ENCODE measurements around the gene LETM1. TPM values are rescaled to one million over a fixed set of nuclear protein-coding genes. Genes with fewer than 3 reads are reported as not detected.

LETM1 gene
- total and polyA plus RNA-seq, 2 of the 8 experiments (the other 6 are each of a cell fraction or from before 2014, with no cell fraction given) = 19.8 to 50.1 TPM

DNA sequence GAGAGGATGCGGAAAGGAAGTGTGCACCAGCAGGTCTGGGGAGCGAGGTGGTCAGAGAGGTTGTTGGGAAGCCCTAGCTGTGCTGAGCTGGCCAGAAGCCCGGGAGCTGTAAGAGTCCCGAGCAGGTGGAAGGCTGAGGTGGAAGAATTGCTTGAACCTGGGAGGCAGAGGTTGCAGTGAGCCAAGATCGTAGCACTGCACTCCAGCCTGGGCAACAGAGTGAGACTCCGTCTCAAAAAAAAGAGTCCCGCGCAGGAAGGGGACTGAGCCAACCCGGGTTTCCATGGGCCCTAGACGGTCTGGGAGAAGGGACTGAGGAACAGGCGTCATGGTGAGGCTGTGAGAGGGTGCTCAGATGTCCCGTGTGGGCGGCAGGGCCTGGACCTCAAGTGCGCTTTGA, 75.5 kb downstream of the LETM1 start:
- Histone ChIP-seq H3K79me2 (ENCODE audit: control insufficient read depth in 1 of 2, insufficient read depth in 2 of 2, low read length in 2 of 2) (no peaks in the 10 kb centered on the region), H3K27ac (ENCODE audit: low read depth, low read length) (no peak overlapping the region), H3K4me2 (ENCODE audit: insufficient read depth in 1 of 2, low read depth in 2 of 2, low read length in 2 of 2) (no peak overlapping the region), H3K9ac (replicated peaks in 1 of 4; ENCODE audit: extremely low read depth in 1 of 4, low read depth in 3 of 4, low read length in 3 of 4) (no peak overlapping the region), H3K23me2 (ENCODE audit: low read depth, low read length) (no peaks in the 10 kb centered on the region), H2BK15ac (ENCODE audit: low read length) (peak overlapping the region; percentile 92; the same call in 1 of the 2 replicates), H3K14ac (ENCODE audit: insufficient read length) (no peak overlapping the region), H3K4me1 (replicated peaks in 1 of 4; ENCODE audit: control insufficient read depth in 3 of 4, insufficient read depth in 4 of 4, low read length in 3 of 4) (peaks cover 0 to 27% (median 22%) of the 10 kb centered on the region in 4 experiments; a peak in 6 of 7 replicates), H3K18ac (ENCODE audit: extremely low read depth, low read length) (peak overlapping the region; percentile 78), H2BK120ac (replicated peaks; ENCODE audit: low read depth, low read length) (no peak overlapping the region), H2AFZ (ENCODE audit: low read length) (no peak overlapping the region), H3K4me3 (ENCODE audit: extremely low read depth in 1 of 4, insufficient read depth in 2 of 4, low read depth in 3 of 4, low read length in 4 of 4) (no peak overlapping the region), H3K79me1 (ENCODE audit: low read depth, low read length) (no peaks in the 10 kb centered on the region; the same call in 1 of the 2 replicates), H3K27me3 (replicated peaks in 1 of 4; ENCODE audit: control insufficient read depth in 3 of 4, extremely low read depth in 1 of 4, insufficient read depth in 3 of 4, low read length in 3 of 4) (peaks cover 0 to 2% (median 0%) of the 10 kb centered on the region in 4 experiments; a peak in 1 of 7 replicates), H3K4ac (replicated peaks; ENCODE audit: insufficient read length, low read depth, low read length) (peak overlapping the region; percentile 79), H2BK12ac (ENCODE audit: low read depth, low read length) (peak overlapping the region; percentile 93; the same call in 1 of the 2 replicates), H4K91ac (replicated peaks; ENCODE audit: insufficient read length, low read length) (no peak overlapping the region), H3K23ac (ENCODE audit: insufficient read length) (no peak overlapping the region), H2AK5ac (ENCODE audit: low read depth, low read length) (peak overlapping the region; percentile 90; the same call in 1 of the 2 replicates), H4K5ac (ENCODE audit: insufficient read length, low read depth, low read length) (no peak overlapping the region), H4K20me1 (replicated peaks in 1 of 2; ENCODE audit: control insufficient read depth in 1 of 2, insufficient read depth in 2 of 2, low read length in 2 of 2) (no peaks in the 10 kb centered on the region), H4K8ac (ENCODE audit: extremely low read depth, insufficient read depth, low read length) (no peak overlapping the region), H3K9me3 (ENCODE audit: insufficient read depth in 2 of 2, low read depth in 1 of 2, low read length in 1 of 2) (no peaks in the 10 kb centered on the region), H3K56ac (replicated peaks; ENCODE audit: insufficient read length, low read depth, low read length) (no peak overlapping the region), H2BK5ac (ENCODE audit: low read depth, low read length) (peak overlapping the region; percentile 71; the same call in 1 of the 2 replicates), H3K36me3 (ENCODE audit: control insufficient read depth in 2 of 4, insufficient read depth in 4 of 4, low read length in 3 of 4) (no peaks in the 10 kb centered on the region), H2BK20ac (ENCODE audit: low read length) (no peak overlapping the region; the same call in 1 of the 2 replicates)
- no peak for DNase-seq (ENCODE audit: low read depth in 1 of 2, low spot score in 2 of 2)
- no peak for FAIRE-seq
- TF ChIP-seq EGR1 (IDR thresholded peaks at IDR 0.05; ENCODE audit: borderline replicate concordance, low read depth, low read length) (no peak), SIN3A (conservative IDR thresholded peaks at IDR 0.05 in 1 of 2, IDR thresholded peaks at IDR 0.05 in 1 of 2; ENCODE audit: low read depth in 1 of 2, low read length in 2 of 2) (no peak), CBX8 (IDR thresholded peaks at IDR 0.05; ENCODE audit: borderline replicate concordance, low read depth, low read length) (no peak), POU5F1 (IDR thresholded peaks at IDR 0.05; ENCODE audit: low read depth, low read length) (no peak), BACH1 (IDR thresholded peaks at IDR 0.05; ENCODE audit: low read length) (no peak), GABPA (IDR thresholded peaks at IDR 0.05; ENCODE audit: borderline replicate concordance, insufficient read depth, low read length) (no peak)
- ChIA-PET CTCF (ENCODE audit: partially characterized antibody) (interaction anchor here (52.9 to 71.2 kb wide), 2 partner anchors 8 to 15 kb away, joined by 2507 read pairs; partner anchors contain the start of gene FGFR3), POLR2A (ENCODE audit: partially characterized antibody) (interaction anchor here (17.2 kb wide), 1 partner anchor 11 kb away, joined by 170 read pairs; the partner anchor contains the start of gene FGFR3)
- 91% methylated on average over 14 of the region's 14 CpGs; no CpG with 5 or more reads in 1 of the 2 experiments for WGBS, 2 experiments (ENCODE audit: extremely low coverage in 1 of 2, insufficient coverage in 1 of 2, insufficient read length in 1 of 2, insufficient replicate concordance in 2 of 2, low coverage in 1 of 2, low lambda C conversion rate in 2 of 2, missing lambda C conversion rate in 1 of 2)
